CD4-positive, alpha-beta T cell treated with Interleukin-15 for 4 hours (primary cell): Measurements from ENCODE around the gene BRSK2.
"Not testable (repeated sequence)": the region's sequence is repeated elsewhere in the genome, so short reads cannot be mapped to it uniquely, and the experiment has no call there.

Source experiments
- DNase-seq: peaks from one replicate; pipeline ENCODE4 v3.0.0-alpha.2; 2020; ENCODE audit warnings: low spot score

Gene BRSK2

GRCh38 chr11:1409852-1410125, 20.1 kb downstream of the BRSK2 start:
- DNase-seq = not testable (repeated sequence)

GRCh38 chr11:1410366-1411291, 20.9 kb downstream of the BRSK2 start:
- no peak for DNase-seq

DNA sequence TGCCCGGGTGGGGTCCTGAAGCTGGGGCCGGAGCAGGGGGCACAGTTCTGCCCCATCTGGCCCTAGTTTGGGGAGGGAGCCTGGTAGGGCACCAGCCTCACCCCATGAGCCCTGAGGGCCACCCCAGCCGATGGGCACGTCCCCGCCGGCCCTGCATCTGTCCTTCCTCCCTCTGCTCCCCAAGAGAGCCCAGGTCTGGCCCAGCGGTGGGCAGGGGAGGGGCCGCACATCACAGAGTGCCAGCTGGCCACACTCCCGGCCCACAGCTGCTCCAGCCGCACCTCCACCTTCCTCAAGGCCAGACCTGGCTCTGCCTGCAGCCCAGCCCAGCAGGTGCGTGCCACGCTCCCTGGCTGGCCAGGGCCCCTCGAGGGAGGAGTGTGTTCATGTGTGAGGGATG, 21.6 kb downstream of the BRSK2 start:
- no peak for DNase-seq

- not testable (repeated sequence) for DNase-seq
Measured at GRCh38 chr11:1411739-1412138, 22.0 kb downstream of the BRSK2 start.

DNA sequence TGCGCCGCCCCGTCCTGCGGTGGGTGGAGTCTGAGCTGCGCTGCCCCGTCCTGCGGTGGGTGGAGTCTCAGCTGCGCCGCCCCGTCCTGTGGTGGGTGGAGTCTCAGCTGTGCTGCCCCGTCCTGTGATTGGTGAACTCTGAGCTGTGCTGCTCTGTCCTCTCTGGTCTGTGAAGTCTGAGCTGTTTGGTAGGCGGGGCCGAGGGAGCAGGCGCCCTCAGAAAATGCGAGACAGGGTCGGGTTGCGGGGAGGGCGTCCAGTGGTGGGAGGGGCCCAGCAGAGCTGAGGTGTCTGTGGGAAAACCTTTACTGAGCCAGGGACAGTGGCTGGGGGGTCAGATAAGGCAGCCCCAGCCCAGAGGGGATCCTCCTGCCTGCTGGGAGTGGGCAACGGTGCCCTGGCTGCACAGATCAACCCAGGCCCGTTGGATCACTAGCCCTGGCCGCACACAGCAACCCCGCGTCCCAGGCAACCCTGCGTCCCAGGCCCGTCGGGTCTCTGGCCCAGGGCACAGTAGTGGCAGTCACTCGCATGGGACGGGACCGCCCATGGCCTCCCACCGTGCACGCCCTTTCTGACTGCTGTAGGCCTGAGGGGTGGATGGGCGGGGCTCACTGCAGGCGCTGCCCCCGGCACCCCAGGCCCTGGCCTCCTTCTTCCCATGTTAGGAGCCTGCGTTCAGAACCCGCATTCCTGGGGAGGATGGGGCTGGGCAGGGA, 22.8 kb downstream of the BRSK2 start:
- DNase-seq = no peak

GRCh38 chr11:1414650-1415049, 24.9 kb downstream of the BRSK2 start:
- no peak for DNase-seq

- no peak for DNase-seq
Measured at GRCh38 chr11:1415631-1416030, 25.9 kb downstream of the BRSK2 start.

- not testable (repeated sequence) for DNase-seq
Measured at GRCh38 chr11:1418192-1418795, 28.6 kb downstream of the BRSK2 start.

DNA sequence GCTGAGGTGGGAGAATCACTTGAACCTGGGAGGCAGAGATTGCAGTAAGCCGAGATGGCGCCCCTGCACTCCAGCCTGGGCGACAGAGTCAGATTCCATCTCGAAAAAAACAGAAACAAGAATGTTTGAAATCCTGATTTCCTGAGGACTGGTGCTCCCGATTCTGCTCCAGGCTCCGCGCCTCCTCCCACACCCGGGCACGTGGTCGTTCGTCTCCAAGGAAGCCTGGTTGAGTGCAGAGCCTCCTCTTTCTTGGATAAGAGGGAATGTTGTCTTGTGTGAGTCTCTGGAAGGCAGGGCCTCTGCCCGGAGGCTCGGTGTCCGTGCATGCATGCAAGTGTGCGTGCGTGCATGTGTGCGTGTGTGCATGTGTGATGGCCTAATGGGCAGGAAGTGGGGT, 30.1 kb downstream of the BRSK2 start:
- no peak for DNase-seq

DNA sequence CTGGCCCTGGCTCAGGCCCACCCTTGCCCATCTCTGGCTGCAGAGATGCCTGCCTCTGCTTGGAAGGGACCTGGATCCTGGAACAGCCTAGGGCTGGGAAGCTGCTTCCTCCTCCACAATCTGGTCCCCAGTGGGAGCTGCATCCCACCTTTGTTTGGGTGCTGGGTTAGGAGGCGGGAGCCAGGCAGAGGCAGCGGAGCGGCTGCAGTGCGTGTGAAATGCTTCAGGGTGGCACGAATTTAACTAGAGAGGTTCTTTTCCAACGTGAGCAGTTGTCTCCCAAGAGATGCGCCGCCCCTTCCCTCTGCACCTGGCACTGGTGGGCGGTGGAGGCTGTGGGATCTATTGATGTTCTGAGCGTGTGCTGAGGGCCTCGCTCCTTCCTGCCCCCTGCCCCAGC, 31.6 kb downstream of the BRSK2 start:
- no peak for DNase-seq

GRCh38 chr11:1422481-1422880, 32.7 kb downstream of the BRSK2 start:
- no peak for DNase-seq

- DNase-seq = no peak
Measured at GRCh38 chr11:1422981-1423380, 33.2 kb downstream of the BRSK2 start.

- not testable (repeated sequence) for DNase-seq
Measured at GRCh38 chr11:1423406-1423805, 33.7 kb downstream of the BRSK2 start.

DNA sequence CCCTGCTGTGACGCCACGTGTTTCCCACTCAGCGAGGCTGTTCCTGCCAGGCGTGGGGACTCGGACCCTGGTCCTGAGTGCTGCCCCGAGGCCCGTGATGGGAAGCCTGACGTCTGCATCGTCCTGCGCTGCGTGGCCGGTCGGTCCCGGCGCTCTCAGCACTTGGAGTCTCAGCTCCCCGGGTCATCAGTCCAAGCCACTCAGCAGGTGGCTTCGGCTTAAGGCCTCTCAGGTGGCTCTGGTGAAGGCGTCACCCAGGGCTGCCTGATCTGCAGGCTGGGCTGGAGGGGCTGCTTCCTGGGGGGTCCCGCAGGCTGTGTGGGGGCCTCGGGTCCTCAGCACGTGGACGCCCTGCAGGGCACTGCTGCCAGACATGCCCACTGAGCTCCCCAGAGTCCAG, 35.3 kb downstream of the BRSK2 start:
- DNase-seq = no peak

DNA sequence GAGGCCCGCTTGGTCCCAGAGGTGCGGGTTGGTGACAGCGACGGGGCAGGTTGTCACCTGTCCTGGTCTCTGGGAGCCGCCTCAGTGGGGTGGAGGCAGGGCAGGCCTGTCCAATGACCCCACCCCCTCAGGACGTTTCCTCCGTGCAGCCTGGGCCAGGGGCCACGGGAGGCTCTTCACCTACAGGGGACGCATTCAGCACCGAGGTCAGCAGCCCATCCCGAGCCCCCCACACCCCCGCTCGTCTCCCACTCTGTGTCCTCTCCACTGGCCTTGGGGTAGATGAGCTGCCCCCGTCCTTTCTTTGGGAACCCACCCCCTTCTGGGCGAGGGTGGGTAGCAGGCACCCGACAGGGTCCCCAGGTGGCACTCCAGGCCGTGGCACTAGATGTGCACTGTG, 35.7 kb downstream of the BRSK2 start:
- no peak for DNase-seq

DNA sequence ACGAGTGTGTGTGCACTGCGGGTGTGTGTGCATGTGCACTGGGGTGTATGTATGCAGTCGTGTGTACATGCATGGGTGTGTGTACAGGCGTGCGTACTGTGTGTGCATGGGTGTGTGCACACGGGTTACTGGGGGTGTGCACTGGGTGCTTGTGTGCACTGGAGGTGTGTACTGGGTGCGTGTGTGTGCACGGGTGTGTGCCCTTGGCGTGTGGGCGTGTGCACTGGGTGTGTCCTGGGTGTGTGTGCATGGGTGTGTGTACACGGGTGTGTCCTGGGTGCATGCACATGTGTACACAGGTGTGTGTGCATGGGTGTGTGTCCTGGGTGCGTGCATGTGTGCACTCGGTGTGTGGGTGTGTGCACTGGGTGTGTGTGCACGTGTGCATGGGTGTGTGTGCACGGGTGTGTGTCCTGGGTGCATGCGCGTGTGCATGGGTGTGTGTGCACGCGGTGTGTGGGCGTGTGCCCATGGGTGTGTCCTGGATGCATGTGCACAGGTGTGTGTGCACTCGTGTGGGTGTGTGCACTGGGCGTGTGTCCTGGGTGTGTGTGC, 39.1 kb downstream of the BRSK2 start:
- DNase-seq = no peak

- no peak for DNase-seq
Measured at GRCh38 chr11:1433568-1433967, 43.8 kb downstream of the BRSK2 start.

DNA sequence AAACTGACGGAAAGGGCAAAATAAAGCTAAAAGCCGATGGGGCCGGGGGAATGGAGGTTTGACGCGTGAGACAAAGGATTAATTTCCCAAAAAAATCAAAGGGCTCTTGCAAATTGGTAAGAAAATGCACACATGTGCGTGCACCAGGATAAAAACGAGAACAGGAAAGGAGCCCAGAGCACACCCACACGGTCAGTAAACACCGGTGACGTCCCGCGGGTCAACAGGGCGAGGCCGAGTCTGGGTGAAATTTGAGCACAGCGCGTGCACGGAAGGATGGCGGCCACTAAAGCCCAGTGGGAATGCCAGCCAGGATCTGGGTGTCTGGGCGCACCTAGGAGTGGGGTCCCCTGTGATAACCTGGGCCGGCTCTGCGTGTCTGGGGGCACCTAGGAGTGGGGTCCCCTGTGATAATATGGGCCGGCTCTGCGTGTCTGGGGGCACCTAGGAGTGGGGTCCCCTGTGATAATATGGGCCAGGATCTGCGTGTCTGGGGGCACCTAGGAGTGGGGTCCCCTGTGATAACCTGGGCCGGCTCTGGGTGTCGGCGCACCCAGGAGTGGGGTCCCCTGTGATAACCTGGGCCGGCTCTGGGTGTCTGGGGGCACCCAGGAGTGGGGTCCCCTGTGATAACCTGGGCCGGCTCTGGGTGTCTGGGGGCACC, 44.4 kb downstream of the BRSK2 start:
- DNase-seq = no peak

- DNase-seq = not testable (repeated sequence)
Measured at GRCh38 chr11:1435479-1435819, 45.7 kb downstream of the BRSK2 start.

- no peak for DNase-seq
Measured at GRCh38 chr11:1435820-1436467, 46.2 kb downstream of the BRSK2 start.

GRCh38 chr11:1436468-1437039, 46.8 kb downstream of the BRSK2 start:
- no peak for DNase-seq

DNA sequence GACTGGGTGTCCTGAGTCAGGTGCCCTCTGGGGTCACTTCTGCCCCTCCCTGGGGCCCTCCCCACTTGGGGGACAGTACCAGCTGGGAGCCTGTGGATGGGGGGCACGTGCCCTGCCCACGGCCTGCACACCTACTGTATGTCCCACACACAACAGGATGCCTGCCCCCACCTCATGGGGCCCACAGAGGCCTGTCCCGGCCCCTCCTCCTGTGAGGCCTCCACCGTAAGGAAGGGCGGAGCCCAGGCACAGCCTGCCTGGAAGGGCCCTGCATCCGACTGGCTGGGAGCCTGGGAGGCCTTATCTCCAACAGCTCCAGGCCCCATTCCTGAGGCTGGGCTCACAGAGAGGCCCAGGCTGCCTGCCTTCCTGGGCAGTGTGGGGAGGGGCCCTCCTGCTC, 47.8 kb downstream of the BRSK2 start:
- DNase-seq = no peak
